Esophagus muscularis mucosa (tissue), 4 donors: Measurements from ENCODE around the gene CD7. TPM values are rescaled to one million over a fixed set of nuclear protein-coding genes. Genes with fewer than 3 reads are reported as not detected.
"Not testable (repeated sequence)": the region's sequence is repeated elsewhere in the genome, so short reads cannot be mapped to it uniquely, and the experiment has no call there.

Source experiments
- DNase-seq: peaks from one replicate; pipeline ENCODE4 v3.0.0-alpha.2; 2017; ENCODE audit errors: extremely low spot score
- H3K27ac ChIP-seq, 4 donors: fragments of 200-600 bp; sonication (generic); replicated peaks in 1 of 4; 1 replicate in 3 of 4; 2 replicates in 1 of 4; pipeline ENCODE4 v1.5.1; 2016 to 2019; ENCODE audit warnings: mild to moderate bottlenecking in 1 of 4
- H3K27me3 ChIP-seq, 4 donors: fragments of 200-600 bp; sonication (generic); one replicate each; pipeline versions ENCODE4 v1.5.1 to v1.6.0; 2016 to 2019
- H3K36me3 ChIP-seq, 4 donors: fragments of 200-600 bp; sonication (generic); one replicate each; pipeline ENCODE4 v1.5.1; 2016 to 2019
- H3K4me1 ChIP-seq, 4 donors: fragments of 200-600 bp; sonication (generic); one replicate each; pipeline ENCODE4 v1.5.1; 2016 to 2019
- H3K4me3 ChIP-seq, 4 donors: fragments of 200-600 bp; sonication (generic); 1 replicate in 2 of 4; 2 replicates in 2 of 4; pipeline ENCODE4 v1.5.1; 2016 to 2019; ENCODE audit warnings: mild to moderate bottlenecking in 4 of 4, moderate library complexity in 1 of 4
- H3K9me3 ChIP-seq, 4 donors: fragments of 200-600 bp; sonication (generic); 1 replicate in 3 of 4; 2 replicates in 1 of 4; pipeline ENCODE4 v1.5.1; 2016 to 2019
- CTCF ChIP-seq, 3 experiments: fragments of 200-600 bp in 2 of 3; fragments of 450-650 bp in 1 of 3; sonication (generic) in 2 of 3; IDR thresholded peaks; one replicate each; pipeline ENCODE4 v1.5.1; 2017 to 2019; ENCODE audit warnings: antibody characterized with exemption in 3 of 3, mild to moderate bottlenecking in 2 of 3, moderate library complexity in 1 of 3
- EP300 ChIP-seq: sonication (generic); formaldehyde crosslinking; IDR thresholded peaks from one replicate; pipeline ENCODE4 v1.6.1; 2017; ENCODE audit warnings: antibody characterized with exemption
- POLR2A ChIP-seq: fragments of 450-650 bp; IDR thresholded peaks from one replicate; pipeline ENCODE4 v1.6.1; 2017; ENCODE audit warnings: antibody characterized with exemption, moderate library complexity, mild to moderate bottlenecking, low read depth
- POLR2AphosphoS5 ChIP-seq, 2 donors: sonication (generic); formaldehyde crosslinking; IDR thresholded peaks; one replicate each; pipeline ENCODE4 v1.6.1; 2017; ENCODE audit warnings: antibody characterized with exemption in 2 of 2
- WGBS: methylation state at CpG from one replicate; pipeline ENCODE4 v1.1.5; 2018; 5-methylcytosine and 5-hydroxymethylcytosine counted together
- intact Hi-C: fragments of 100-400 bp; cut with DNase I; formaldehyde crosslinking; loops from one replicate; pipeline ENCODE4 v1.15.1; 2023
- total RNA-seq, 4 donors: library from RNA; depleted of rRNA; stranded (reverse); fragments of >200 nt; gene quantifications; one replicate each; pipeline versions ENCODE4 v1.1.0 to v1.2.1, GENCODE V29; 2016

The CD7 gene
- 1 to 10 TPM in 2 of 4 donors, under 1 TPM in 1, not detected in 1; 0.91 to 5.7 (median 2.0) TPM for total RNA-seq

DNA sequence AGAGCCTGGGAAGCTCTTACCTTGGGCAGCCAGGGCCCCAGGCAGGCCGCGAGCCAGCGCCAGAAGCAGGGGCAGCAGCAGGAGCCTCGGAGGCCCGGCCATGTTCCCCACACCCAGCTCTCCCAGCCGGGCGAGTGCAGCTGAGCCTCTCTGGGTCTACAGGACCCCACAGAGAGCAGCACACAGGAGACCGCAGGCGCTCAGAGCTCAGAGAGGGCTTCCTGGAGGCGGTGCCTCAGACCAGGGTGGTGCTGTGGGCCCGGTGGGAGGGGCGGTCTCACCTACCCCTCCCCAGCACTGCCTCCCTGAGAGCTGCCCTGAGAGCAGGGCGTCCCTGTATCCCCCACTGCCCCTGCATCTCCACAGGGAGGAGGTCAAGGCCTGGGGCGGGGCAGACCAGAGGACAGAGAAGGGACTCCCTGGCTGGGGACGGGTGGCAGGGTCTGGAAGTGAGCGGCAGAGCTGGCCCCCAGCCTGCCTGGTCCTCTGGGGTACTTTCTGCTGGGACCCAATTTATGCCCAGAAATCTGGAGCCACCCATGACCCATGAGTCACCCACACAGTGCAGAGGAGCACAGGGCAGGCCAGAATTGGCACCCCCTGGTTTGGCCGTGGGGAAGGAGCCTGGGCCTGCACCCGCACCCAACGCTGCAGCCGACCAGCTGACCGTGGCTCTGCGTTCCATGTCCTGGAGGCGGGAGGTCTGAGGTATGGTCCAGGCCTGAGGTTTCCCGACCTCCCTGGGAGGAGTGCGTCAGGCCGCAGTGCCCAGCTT lies at the start of gene CD7:
CD7 (minus strand) TSS at position 215 of the 775 bp plus-strand sequence; CDS start at position 102, 113 bp downstream.
- TF ChIP-seq POLR2AphosphoS5 (IDR thresholded peaks at IDR 0.05) (no peak), POLR2A (no peak), CTCF (IDR thresholded peaks at IDR 0.05) (no peak), EP300 (no peak)
- WGBS, result 63% methylated on average over 5 of the region's 26 CpGs
- intact Hi-C loops, result no loop called here
- Histone ChIP-seq H3K27ac (no peak within 1 kb of the TSS), H3K4me3 (peak within 1 kb of the TSS in 1 of 4 donors; percentile 9), H3K4me1 (peaks cover 6 to 33% (median 24%) of the 10 kb centered on the region in 4 donors), H3K36me3 (peaks cover 0 to 5% (median 0%) of the 10 kb centered on the region in 4 donors), H3K9me3 (no peaks in the 10 kb centered on the region), H3K27me3 (peaks cover 0 to 76% (median 24%) of the 10 kb centered on the region in 4 donors)
- DNase-seq, result no peak

- Histone ChIP-seq H3K9me3 (no peaks in the 10 kb centered on the region), H3K27ac (no peak overlapping the region), H3K36me3 (no peaks in the 10 kb centered on the region), H3K27me3 (peaks cover 0 to 41% (median 22%) of the 10 kb centered on the region in 4 donors), H3K4me1 (peaks cover 11 to 20% (median 18%) of the 10 kb centered on the region in 4 donors), H3K4me3 (no peak overlapping the region)
- no peak for TF ChIP-seq EP300
- TF ChIP-seq POLR2A, result no peak
- TF ChIP-seq CTCF (IDR thresholded peaks at IDR 0.05), result no peak
- TF ChIP-seq POLR2AphosphoS5 (IDR thresholded peaks at IDR 0.05), result no peak
- 90% methylated on average over 7 of the region's 7 CpGs for WGBS
- DNase-seq, result no peak
- intact Hi-C loops, result no loop called here
These were observed 49.3 kb upstream of the CD7 start for GRCh38 chr17:82366749-82367148.

DNA sequence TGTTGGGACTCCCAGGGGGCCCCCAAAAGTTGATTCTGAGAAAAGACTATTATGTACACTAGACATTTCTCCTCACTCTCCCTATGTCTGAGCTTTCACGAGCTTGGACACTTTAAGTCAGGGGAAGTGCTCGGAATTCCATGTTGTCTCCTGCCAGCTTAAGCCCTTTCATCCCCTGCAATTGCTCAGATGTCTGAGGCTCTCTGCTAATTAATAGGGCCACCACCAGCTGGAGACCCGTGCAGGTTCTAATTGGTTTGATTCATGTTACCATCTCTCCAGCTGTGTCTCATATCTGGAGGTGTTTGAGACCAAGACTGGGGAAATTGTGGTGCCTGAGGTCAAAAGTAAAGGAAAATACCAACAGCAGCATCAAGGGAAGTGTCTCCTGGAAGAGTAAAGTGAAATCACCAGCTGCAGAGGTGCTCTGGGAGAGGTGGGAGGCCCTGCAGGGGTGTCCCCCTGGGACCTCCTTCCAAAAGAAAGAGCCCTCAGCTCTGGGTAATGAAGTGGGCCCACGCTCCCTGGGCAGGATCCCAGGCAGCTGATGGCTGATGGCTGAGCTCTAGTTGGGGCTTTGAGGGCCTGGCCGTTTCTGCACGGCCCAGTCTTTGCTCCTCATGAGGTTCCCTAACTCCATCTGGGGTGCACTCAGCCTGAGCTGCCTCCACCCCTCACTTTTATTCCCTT lies 48.3 kb upstream of the CD7 start:
- intact Hi-C loops, result no loop called here
- H3K27me3 ChIP-seq, result peaks cover 0 to 31% (median 12%) of the 10 kb centered on the region in 4 donors
- H3K27ac ChIP-seq, result no peak overlapping the region
- DNase-seq, result no peak
- H3K36me3 ChIP-seq, result no peaks in the 10 kb centered on the region
- 80% methylated on average over 6 of the region's 6 CpGs for WGBS
- no peaks in the 10 kb centered on the region for H3K9me3 ChIP-seq
- TF ChIP-seq CTCF (IDR thresholded peaks at IDR 0.05) (no peak), EP300 (no peak), POLR2AphosphoS5 (IDR thresholded peaks at IDR 0.05) (no peak), POLR2A (no peak)
- H3K4me3 ChIP-seq, result no peak overlapping the region
- peaks cover 6 to 10% (median 8%) of the 10 kb centered on the region in 4 donors for H3K4me1 ChIP-seq

DNA sequence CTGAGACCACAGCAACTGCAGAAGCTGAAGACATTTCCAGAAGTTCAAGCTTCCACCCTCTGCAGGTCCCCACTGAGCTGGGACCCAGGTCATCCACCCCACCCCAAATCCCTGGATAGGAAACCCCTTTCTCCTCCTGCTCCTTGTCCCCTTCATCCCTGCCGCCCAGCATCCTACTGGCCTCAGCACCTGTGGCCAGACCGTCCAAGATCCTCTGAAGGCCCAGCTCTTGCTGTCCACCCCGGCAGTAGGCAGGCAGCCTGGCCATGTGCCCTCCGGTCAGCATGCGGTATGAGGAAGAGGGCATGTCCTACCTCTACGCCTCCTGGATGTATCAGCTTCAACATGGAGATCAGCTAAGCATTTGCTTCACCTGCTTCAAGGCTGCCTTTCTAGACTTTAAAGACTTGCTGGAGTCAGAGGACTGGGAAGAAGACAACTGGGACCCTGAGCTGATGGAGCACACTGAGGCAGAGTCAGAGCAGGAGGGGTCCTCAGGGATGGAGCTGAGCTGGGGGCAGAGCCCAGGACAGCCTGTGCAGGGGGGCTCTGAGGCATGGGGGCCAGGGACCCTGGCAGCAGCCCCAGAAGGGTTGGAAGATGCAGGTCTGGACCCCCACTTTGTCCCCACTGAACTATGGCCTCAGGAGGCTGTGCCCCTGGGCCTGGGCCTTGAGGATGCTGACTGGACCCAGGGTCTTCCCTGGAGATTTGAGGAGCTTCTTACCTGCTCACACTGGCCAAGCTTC lies 44.7 kb upstream of the CD7 start:
- no peaks in the 10 kb centered on the region for H3K9me3 ChIP-seq
- intact Hi-C loops, result no loop called here
- no peak overlapping the region for H3K27ac ChIP-seq
- H3K27me3 ChIP-seq, result peaks cover 0 to 21% (median 5%) of the 10 kb centered on the region in 4 donors
- TF ChIP-seq POLR2A (no peak), POLR2AphosphoS5 (IDR thresholded peaks at IDR 0.05) (no peak), CTCF (IDR thresholded peaks at IDR 0.05) (no peak), EP300 (no peak)
- no peaks in the 10 kb centered on the region for H3K36me3 ChIP-seq
- peaks cover 0 to 4% (median 0%) of the 10 kb centered on the region in 4 donors for H3K4me1 ChIP-seq
- no peak overlapping the region for H3K4me3 ChIP-seq
- WGBS, result 96% methylated on average over 6 of the region's 6 CpGs
- no peak for DNase-seq

GRCh38 chr17:82359451-82360074 lies 42.2 kb upstream of the CD7 start:
- DNase-seq, H3K4me3 ChIP-seq, H3K27ac ChIP-seq, intact Hi-C loops, H3K36me3 ChIP-seq, H3K9me3 ChIP-seq: not testable (repeated sequence)
- Histone ChIP-seq H3K27me3 (peaks cover 0 to 35% (median 5%) of the 10 kb centered on the region in 4 donors), H3K4me1 (peaks cover 0 to 14% (median 12%) of the 10 kb centered on the region in 4 donors)
- 57% methylated on average over 1 of the region's 1 CpG for WGBS
